Smooth muscle cell of the brain vasculature (primary cell): ENCODE measurements around the gene FRMD4A.
"Not testable (repeated sequence)": the region's sequence is repeated elsewhere in the genome, so short reads cannot be mapped to it uniquely, and the experiment has no call there.

ENCODE experiments used
- DNase-seq: peaks from one replicate; pipeline ENCODE4 v3.0.0-alpha.2; 2012; ENCODE audit warnings: low read depth, low spot score

The FRMD4A gene

DNA sequence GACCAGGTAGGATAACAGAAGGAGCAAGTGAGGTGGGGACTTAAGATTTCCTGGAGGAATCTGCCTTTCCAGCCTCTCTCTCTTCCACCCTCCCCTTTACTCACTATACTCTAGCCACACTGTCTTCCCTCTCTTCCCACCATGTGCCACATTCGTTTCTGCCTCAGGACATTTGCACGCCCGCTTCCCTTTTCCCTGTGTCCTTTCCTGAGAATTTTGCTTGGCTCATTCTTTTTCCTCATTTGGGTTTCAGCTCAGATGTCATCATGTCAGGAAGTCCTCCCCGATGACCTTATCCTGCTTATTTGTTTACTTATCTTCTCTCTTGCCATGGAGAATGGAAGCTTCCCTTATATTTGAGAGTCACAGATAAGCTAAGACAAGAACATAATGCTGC lies 380.2 kb downstream of the FRMD4A start:
- DNase-seq: no peak

DNA sequence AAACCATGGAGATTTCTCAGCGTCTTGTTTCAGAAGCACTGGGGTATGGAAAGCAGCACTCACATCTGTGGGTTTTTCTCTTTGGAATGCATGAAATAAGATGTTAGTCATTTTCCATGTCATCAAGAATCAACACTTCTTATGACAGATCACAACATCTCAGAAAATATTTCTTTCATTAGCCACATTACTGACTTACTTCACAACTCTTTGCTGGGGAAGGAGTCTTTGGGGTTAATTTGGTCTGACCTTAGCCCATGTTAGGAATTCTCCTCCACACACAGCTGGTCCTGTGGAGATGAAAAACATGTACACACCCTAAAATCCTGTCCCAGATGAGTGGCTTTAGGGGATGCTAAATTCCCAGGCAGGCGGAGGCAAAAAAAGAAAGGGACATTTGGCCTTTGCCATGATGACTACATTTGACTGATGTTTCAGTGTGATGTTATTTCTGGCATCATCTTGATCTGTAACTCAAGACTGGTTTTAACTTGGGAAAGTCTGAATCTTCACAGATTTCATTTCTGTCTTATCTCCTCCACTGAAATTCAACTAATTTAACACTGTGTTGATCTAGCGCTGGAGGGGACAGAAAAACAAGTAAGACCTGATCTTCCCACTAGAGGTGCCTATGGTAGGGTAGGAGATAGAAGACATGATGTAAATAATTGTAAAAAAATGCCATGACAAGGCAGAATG lies 380.7 kb downstream of the FRMD4A start:
- peak; percentile 24 for DNase-seq

DNA sequence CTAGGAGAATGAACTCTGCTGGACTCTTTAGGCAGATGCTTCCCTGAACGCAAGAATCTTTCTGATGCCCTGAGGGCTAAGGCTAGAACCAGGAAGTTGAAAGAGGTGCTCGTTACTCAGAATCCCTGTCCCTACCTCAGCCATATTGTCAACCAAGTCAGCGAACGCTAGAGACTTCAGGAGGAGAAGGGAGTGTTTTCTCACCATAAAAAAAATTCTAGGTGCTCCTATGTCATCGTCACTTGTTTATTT lies 384.6 kb downstream of the FRMD4A start:
- no peak for DNase-seq

DNA sequence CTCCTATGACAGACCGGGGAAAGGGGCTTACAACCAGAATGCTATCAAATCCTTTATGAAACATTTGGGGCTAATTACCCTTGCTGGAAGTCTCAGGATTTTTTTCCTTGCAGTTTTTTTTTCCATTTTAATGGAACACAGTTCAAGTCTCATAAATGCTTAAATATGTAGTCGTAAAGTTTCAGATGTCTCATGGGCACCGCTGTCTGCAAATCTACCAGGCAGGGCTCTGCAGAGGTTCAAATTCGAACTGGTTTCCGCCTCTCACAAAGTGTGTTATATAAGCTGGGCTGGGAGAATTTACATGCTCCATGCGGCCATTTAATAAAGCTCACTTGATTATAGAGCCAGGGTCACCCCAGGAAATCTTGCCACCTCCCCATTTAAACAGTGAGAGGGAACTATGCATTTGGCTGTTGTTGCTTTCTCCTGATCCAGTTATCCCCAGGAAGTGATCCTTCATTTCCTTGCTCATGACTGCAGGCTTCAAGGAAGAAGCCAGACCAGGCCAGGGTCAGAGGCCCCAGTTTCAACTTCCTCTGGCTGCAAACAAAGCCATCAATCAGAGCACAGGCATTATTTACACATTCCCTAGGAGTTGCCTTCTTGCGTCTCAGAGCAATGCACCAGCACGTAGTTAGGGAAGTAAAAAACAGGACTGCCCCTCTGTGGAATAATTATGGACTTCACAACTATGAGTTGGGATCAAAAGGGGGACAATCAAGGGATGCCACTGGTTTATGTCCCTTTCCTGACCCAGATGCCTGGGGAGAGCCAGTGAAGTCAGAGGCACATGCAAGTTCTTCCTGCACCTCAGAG lies 385.1 kb downstream of the FRMD4A start:
- no peak for DNase-seq

DNA sequence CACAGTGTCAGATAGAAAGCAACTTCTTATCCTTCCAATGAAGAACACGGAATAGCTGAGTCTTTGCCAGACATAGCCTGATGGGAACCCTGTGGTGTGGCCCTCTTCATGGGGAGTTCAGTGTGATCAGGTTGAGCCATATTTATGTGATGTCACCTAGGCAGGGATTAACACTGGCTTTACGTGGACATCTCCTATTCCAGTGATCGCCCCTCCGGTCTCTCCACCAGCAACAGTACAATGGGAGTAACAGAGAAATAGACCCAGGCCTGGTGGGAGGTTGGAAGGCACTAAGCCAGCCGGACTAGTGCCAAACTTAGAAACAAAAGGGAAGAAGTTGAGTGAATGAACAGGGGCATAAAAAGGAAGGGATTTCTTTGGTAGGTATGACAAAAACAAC lies 385.9 kb downstream of the FRMD4A start:
- DNase-seq: no peak

DNA sequence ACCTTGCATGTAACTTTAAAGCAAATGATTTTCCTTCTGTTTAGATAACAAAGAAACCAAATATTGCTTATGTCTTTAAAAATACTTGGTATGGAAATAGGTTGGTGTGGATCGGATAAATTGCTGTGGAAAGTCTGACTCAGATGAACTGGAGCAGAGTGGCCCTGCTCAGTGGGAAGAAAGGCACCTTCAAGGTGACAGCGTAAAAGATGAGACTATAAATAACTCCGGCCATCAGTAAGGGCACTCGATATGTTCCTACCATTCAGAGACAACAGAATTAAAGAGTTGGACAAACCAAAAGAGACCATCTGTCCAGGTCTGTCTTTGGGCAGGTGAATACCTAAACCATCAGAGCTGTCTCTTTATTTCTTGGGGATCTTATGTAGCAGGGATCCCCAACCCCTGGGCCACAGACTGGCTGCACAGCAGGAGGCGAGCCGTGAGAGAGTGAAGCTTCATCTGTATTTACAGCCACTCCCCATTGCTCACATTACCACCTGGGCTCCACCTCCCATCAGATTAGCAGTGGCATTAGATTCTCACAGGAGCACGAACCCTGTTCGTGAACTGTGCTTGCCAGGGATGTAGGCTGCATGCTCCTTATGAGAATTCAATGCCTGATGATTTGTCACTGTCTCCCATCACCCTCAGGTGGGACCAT lies 386.9 kb downstream of the FRMD4A start:
- no peak for DNase-seq

DNA sequence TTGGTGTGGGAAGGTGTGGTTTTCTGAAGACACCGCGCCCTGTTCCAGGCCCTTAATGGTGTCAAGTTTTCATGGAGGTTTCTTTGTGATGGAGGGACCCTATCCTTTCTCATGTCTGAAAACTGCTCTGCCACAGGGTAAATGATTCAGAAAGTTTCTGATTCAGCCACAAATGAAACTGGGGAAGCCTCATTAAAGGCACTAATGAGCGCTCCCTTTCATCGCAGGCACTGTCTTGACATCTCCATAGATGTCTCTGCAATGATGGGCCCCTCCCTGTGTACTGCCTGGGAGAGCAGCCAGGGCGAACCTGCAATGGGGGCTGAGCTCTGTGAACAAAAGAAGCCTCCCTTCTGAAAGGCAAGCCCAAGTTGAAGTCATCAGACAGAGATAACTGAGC lies 388.7 kb downstream of the FRMD4A start:
- no peak for DNase-seq

DNA sequence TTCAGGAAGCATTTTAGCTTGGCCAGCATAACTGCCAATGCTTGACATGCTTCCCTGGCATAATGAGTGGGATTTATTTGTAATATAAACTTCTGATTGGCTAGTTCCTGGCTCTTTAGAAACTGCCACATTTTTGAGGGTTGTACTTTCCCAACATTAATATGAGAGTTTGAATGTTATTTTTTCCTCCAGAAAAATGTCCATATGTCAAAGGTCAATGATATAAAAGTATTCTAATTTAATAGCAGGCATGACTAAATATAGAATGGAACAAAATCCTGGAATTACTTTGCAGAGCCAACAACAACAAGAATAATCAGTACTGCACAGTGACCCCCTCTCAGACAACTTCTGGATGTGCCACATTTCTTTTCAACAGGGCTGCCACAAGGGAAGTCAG lies 391.3 kb downstream of the FRMD4A start:
- no peak for DNase-seq

DNA sequence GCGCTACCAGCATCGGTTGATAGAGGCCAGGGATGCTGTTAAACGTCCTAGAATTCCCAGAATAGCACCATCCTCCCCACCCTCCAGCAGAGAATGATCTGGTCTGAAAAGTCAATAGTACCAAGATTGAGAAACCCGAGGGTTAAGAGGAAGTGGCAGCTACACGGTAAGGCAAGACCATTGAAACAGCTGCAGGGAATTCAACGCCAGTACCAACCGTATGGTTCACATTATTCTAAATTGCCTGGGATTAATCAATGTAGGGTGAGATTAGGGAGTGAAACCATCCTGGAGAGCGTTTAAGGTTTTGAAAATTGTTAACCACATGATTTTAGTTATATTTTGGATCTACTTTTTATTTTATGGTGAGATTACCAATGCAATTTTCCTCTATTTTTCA lies 391.8 kb downstream of the FRMD4A start:
- DNase-seq: no peak

DNA sequence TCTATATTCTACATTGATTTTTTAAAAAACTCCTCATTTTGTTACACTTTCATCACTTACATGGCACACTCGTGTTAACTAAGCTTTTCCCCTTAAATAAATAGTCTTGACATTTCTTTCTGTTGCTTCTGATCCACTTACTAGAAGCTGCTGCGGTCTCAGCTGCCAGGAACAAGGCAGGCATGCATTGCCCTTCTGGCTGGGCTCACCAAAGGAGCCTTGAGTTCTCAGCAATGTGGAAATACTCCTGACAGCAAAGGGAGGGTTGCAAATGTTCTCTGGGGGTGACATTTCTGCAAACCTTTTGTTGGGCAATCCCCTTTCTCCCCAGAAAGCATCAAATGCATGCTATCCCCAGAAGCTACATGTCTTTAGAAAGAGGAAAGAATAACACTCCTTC lies 393.9 kb downstream of the FRMD4A start:
- DNase-seq: no peak

DNA sequence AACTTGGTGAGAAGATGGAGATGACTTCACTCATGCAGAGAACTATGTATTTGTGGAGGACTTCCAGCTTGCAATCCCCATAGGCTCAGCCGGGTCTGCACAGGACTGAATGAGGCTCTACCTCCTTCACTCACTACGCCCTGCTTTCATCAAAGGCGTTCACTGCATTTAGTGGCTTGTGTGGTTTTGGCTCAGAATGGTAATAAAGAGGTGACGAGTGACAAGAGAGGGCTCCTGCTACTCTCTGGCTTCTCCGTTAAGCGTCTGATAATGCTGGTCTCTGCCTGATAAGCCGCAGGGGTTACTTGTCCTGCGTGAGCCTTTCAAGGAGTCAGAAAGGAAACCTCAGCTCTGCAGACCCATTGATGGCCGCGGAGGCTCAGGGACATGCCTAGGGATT lies 400.6 kb downstream of the FRMD4A start:
- DNase-seq: no peak

DNA sequence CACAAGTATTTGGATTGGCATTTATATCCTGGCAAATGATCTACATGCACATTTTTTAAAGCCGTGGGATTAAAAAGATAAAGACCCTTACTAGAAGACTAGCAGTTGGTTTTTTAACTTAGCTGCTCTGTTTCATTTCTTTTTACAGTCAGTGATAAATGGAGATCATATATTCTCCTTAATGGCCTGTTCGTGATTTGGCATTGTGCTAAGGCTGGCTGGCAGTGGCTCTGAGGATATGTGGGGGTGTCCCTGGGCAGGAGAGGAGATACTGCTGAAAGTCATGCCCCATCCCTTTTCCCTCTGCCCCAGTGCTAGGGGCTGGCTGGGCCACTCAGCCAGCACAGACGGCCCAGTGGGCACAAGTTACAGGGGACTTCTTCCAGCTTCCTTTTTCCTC lies 402.3 kb downstream of the FRMD4A start:
- DNase-seq: no peak

DNA sequence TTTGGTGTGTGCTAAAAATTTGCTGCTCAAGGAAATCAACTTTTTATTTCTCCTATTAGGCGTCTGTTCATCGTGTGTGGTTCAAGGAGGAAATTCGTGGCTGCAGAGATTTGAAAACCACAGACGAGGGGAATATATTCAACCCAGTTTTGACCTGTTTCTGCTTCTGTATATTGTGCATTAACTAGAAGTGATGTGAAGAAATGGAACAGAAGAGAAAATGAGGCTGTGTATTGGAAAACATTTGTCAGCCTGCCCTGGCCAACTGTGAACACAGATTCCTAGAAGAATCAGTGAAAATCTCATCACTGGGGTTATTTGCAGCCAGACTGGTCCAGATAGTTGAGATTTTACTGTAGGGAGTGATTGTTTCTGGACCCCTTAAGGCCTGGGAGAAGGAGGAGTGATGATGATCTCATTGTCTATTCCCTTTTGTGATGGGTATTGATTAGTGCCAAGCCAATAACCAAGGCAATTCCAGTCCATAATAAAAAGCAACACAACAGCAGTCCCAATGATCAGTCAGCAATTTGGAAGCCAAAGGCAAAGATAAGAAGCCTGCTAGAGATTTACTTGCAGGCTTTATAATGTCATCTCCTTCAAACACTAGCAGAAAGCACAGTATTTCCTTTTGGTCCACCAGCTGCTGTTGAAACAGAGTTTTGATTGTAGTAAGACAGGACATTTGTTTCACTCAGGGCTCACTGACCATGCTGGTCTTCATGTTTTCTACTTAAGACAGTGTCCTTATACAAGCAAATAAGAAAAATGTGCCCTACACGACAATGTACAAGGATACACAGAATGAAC lies 404.5 kb downstream of the FRMD4A start:
- DNase-seq: no peak

DNA sequence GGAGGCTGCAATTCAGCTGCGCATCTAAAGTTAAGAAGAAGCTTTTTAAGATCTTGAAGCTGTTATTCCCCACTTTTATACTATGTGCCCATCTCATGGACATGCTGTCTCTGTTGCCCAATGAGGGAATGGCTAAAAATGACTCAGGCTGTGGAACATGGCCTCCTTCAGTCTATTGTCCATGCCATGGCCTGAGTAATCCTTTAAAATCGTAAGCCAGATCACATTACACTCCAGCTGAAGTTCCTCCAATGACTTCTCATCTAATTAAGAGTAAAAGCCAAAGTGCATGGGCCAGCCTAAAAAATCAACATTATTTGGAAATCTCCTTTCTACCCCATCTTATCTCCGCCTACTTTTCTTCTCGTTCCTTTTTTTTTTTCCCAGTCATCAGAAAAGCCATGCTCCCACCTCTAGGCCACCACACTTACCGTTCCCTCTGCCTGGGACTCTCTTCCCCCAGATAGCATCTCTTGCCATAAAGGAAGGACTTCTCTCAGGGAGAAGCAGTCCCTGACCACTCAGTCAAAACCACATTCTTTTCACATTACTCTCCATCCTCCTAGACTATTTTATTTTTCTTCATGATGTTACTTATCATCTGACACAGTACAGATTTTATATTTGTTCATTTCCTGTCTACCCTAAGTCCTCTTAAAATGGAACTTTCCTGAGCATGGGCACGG lies 406.5 kb downstream of the FRMD4A start:
- no peak for DNase-seq

DNA sequence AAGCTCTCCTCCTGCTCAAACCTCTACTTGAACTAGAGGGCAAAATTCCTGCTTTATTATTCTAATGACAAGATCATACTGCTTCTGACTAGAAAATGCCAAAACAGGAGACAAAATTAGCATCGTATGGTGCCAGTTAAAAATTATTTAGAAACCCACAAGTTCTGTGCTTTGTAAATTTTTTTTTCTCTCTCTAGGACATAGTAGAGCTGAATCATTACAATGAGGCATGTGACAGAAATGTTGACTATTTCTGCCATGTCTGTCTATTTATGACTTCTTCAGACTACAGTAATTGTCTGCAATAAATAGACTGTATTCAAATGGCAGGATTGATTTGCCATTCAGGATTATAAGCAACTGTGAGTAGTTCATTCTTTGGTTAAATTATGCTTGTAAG lies 408.1 kb downstream of the FRMD4A start:
- DNase-seq: no peak

DNA sequence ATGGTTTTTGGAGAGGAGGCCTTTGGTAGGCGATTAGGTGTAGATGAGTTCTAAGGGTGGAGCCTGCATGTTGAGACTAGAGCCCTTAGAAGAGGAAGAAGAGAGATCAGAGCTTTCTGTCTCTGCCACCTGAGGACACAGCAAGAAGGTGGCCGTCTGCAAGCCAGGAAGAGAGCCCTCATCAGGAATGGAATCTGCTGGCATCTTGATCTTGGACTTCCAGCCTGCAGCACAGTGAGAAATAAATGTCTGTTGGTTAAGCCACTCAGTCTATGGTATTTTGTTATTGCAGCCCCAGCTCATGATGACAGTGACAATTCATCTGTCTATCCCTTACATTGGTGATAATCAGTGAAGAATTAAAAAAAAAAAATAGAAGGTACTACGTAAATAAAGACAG lies 408.8 kb downstream of the FRMD4A start:
- DNase-seq: no peak

DNA sequence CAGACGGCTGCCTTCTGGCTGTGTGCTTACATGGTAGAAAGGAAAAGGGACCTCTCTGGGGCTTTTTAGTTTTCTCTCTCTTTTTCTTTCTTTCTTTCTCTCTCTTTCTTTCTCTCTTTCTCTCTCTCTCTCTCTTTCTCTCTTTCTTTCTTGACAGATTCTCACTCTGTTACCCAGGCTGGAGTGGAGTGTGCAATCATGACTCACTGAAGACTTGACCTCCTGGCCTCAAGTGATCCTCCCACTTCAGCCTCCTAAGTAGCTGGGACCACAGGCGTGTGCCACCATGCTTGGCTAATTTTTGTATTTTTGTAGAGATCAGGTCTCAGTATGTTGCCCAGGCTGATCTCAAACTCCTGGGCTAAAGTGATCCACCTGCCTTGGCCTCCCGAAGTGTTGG lies 409.6 kb downstream of the FRMD4A start:
- DNase-seq: not testable (repeated sequence)

DNA sequence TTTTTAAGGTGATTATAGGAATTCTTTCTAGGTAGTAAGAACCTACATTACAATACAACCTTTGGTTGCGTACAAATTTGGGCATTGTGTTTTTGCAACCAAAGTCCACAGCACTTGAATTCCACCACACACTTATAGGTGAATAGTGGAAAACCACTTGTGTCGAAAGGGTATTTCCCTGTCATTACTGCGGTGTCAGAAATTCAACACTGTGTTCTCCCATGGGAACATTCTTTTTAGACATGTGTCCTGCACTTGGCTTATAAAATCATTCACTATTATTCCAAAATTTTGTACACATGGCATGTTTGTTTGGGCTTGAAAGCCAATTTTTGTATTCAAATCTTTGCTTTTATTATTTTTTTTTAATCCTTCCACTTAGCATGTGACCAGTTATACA lies 410.3 kb downstream of the FRMD4A start:
- no peak for DNase-seq

DNA sequence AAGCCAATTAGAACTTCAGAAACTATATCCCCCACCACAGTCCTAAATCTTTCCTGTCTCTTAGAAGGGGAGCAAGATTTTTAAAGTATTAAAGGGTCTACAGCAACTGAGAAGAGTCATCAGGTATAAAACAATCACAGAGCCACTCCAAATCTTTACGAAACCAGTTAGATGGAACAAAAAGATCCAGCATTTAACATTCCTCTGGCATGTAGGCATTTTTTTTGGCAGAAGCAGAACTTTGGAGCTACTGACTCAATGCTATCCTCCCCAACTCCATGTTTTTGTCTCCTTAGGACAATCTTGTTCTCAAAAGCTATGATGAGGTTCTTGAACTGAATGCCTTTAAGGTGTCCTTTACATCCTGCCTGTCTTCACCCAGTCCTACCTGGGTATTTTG lies 410.7 kb downstream of the FRMD4A start:
- no peak for DNase-seq

DNA sequence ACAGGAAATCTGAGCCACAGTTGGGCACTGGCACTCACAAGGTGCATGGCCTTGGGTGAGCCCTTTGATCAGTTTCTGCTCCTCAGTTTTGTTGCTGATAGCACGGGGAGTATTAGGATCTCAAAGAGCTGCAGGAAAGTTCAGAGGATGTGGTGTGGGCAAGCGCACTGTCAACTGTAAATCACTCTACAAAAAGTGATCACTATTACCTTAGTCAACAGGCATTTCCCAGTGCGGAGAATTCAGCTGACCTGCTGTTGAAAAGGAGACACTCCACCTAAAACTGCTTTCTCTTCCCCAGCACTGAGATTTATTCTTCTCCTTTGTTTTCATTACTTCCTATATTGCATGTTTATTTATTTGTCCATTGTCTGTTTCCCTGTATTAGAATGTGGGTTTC lies 412.9 kb downstream of the FRMD4A start:
- DNase-seq: no peak

DNA sequence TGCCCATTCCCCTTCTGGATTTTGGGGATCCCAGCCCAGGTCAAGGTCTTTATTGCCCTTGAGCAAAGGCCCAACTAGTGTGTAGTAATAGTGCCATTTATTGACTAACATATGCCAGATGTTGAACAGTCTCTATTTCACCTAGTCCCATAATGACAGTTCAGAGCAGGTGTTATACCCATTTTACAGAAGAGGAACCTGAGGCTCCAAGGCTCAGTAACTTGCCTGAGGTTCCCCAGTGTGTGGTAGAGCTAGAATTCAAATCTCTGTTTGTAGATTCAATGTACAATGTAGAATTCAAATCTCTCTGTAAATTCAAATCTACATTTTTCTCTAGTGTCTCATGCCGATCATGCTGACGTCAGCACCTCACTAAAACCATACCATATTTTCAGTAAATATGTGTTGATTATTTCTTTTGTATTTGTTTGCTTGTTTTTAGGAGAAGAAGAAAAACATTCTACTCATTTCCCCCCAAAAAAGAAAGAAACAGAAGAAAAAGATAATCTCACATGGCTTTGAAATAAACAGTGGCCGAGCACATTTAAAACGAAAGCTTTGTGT lies 414.3 kb downstream of the FRMD4A start:
- no peak for DNase-seq
